LNCAP (cell line): ENCODE data around the gene CPPED1.

ENCODE experiments used
- TF ChIP-seq, protein P1 (sequence below): fragments of 450-650 bp; IDR thresholded peaks from 2 replicates; pipeline ENCODE4 v1.5.1; 2017; ENCODE audit warnings: mild to moderate bottlenecking

CPPED1 gene

DNA sequence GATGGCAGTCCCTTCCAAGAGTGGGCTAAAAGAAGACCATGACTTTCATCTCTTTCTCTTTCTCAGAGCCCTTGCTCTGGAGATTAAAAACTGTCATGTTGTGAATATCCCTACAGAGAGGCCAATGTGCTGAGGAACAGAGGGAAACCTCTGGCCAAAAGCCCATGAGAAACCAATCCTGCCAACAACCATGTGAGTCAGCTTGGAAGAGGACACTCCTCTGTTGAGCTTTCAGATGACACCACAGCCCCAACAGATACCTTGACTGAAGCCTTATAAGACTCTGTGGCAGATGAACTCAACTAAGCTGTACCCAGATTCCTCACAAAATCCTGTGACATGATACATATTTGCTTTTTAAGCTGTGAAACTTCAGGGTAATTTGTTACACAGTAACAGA, 19.6 kb downstream of the CPPED1 start:
- TF ChIP-seq, protein P1, sequence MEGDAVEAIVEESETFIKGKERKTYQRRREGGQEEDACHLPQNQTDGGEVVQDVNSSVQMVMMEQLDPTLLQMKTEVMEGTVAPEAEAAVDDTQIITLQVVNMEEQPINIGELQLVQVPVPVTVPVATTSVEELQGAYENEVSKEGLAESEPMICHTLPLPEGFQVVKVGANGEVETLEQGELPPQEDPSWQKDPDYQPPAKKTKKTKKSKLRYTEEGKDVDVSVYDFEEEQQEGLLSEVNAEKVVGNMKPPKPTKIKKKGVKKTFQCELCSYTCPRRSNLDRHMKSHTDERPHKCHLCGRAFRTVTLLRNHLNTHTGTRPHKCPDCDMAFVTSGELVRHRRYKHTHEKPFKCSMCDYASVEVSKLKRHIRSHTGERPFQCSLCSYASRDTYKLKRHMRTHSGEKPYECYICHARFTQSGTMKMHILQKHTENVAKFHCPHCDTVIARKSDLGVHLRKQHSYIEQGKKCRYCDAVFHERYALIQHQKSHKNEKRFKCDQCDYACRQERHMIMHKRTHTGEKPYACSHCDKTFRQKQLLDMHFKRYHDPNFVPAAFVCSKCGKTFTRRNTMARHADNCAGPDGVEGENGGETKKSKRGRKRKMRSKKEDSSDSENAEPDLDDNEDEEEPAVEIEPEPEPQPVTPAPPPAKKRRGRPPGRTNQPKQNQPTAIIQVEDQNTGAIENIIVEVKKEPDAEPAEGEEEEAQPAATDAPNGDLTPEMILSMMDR, result no peak

DNA sequence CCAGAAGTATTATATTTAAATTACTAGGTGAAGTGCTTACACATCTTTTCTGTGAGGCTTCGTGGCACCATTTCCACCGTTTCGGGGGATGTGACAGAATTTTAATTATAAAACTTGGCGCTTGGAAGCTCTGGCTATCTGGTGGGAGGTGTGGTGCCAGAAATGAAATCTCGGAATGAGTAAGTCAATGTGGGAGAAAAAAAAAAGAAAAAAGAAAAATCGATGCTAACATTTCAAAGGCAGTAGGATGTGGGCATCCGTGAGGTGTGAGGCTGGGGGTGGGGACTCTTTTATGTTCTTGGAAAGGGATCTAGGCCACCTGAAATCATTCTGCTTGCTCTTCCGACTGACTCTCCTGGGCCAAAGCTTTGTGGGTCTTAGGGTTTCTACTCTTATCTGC, 21.9 kb downstream of the CPPED1 start:
- TF ChIP-seq, protein P1, result no peak

DNA sequence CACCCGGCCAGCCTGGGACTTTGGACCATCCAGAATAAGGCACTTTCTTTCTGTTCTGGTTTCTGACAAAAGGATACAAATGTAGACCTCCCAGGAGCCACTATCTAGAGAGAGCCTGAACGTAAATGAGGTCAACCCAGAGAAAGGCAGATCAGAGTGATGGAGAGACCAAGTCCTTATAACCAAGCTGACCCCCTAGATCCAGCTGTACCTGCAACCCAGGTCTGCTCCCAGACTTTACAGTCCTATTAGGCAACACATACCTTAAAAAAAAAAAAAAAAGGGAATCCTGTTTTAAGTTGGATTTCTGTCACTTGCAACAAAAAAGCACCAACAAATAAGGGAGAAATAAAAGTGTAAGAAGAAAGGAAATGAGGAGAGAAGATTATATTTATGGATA, 23.2 kb downstream of the CPPED1 start:
- TF ChIP-seq, protein P1, result no peak

DNA sequence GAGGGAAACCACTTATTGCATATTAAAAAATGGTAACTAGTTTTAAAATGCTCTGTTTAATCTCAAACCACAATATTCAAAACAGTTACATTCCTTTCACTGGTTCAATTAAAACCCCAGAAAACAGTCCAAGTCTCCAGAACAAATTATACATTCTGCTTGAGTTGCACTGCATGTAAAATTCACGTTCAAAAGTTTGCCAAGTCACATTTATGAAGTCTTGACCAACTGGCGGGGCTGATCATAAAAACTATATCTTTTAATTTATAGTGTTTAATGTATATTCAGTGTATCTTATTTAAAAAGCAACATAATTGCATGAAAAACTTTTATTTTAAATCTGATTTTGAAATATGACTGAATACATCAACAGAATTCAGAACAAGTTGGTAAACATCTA, 25.0 kb downstream of the CPPED1 start:
- TF ChIP-seq, protein P1, result no peak

DNA sequence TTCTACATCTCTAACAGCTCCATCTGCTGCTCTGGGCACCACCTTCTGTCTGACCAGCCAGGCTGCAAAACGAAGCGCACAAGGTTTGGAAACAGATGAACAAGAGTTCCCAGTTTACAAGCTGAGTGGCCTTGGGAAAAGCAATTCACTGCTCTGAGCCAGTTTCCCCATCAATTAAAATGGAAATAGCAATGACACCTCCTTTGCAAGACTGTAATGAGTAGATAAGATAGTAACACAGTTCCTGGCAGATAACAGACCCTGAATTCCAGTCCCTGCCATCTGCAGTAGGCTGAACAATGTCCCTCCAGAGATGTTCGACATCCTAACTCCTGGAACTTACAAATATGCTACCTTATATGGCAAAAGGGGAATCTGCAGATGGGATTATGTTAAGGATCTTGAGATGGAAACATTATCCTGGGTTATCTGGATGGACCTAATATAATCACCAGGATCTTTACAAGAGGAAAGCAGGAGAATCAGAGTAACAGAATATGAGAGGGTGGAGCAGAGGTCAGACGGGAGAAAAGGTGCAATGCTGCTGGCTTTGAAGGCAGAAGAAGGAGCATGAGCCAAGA, 27.9 kb downstream of the CPPED1 start:
- TF ChIP-seq, protein P1, result no peak

DNA sequence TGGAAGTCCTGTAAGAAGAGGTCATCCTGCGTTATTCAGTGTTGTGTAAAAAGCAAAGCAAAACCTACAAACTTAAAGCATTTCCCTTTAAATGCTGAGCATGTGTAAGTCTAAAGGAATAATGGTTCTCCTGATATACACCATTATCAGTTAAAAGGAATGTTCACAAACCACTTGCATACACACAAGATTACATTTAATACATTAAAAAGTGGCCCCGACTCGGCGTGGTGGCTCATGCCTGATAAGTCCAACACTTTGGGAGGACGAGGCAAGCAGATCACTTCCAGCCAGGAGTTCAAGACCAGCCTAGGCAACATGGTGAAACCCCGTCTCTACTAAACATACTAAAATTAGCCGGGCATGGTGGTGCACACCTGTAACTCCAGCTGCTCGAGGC, 30.5 kb downstream of the CPPED1 start:
- TF ChIP-seq, protein P1, result no peak

DNA sequence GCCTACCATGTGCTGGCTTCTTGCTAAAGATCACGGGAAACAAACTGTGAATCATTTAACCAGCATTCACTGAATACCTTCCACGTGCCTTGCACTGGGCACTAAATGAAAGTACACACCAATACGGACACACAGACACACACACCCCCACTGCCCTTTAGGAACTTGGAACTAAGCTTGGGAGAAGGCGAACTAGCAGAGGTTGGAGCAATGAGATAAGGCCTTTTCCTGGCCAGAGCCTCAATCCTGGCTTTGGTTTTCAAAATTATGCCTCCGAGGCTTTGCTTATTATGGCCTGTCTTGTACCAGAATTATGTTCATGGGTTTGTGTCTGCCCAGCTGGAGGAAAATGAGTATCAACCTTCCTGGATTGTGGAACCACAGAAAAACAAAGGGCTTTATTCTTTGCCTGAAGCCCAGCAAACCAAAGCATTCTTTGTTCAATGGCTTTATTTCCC, 32.3 kb downstream of the CPPED1 start:
- TF ChIP-seq, protein P1, result no peak

DNA sequence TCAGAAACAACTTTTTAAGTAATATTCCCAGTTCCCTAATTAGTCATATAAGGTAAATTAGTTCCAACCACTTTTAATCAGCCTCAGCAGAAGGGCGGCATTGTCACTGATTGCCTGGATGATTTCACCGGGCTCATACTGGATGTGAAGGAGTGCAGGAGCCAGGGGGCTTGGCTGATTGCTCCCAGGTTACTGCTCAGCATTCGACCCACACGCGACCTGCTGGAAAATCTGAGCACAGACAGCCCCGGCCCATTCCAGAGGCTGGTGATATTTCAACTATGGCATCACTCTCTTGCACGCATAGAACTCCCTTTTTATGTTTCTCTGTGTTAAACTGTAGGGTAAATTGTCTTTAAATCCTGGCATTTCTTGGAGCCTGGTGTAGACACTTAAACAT, 34.2 kb downstream of the CPPED1 start:
- TF ChIP-seq, protein P1, result no peak
